Osteoblast (primary cell): ENCODE results near the gene SEPTIN1. TPM values are rescaled to one million over a fixed set of nuclear protein-coding genes. Genes with fewer than 3 reads are reported as not detected.
"Not testable (repeated sequence)": the region's sequence is repeated elsewhere in the genome, so short reads cannot be mapped to it uniquely, and the experiment has no call there.

Source experiments
- DNase-seq: peaks from one replicate; pipeline ENCODE4 v3.0.0; 2011; ENCODE audit warnings: low spot score, mixed read lengths; ENCODE audit not compliant: insufficient read length; ENCODE audit errors: missing footprints
- H2AFZ ChIP-seq: 2 replicates; pipeline ENCODE4 v1.6.0; 2011; ENCODE audit warnings: mild to moderate bottlenecking, low read length
- H3K27ac ChIP-seq: 2 replicates; pipeline ENCODE4 v1.5.1; 2011; ENCODE audit warnings: mild to moderate bottlenecking, low read depth, low read length, moderate library complexity
- H3K27me3 ChIP-seq: 2 replicates; pipeline ENCODE4 v1.6.0; 2012; ENCODE audit warnings: mild to moderate bottlenecking, control low read depth, inconsistent platforms, low read length, moderate library complexity; ENCODE audit not compliant: insufficient read depth
- H3K36me3 ChIP-seq: 2 replicates; pipeline ENCODE4 v1.5.1; 2011; ENCODE audit warnings: mild to moderate bottlenecking, low read length, control low read depth, moderate library complexity; ENCODE audit not compliant: insufficient read depth
- H3K4me1 ChIP-seq: 2 replicates; pipeline ENCODE4 v1.5.1; 2011; ENCODE audit warnings: mild to moderate bottlenecking, low read length, control low read depth, moderate library complexity; ENCODE audit not compliant: insufficient read depth
- H3K4me2 ChIP-seq: 2 replicates; pipeline ENCODE4 v1.6.0; 2011; ENCODE audit warnings: mild to moderate bottlenecking, low read length; ENCODE audit not compliant: insufficient read depth
- H3K4me3 ChIP-seq: fragments of 200-600 bp; sonication (generic); 3 replicates; pipeline ENCODE4 v1.5.1; 2012; ENCODE audit warnings: mild to moderate bottlenecking, low read length, inconsistent platforms; ENCODE audit not compliant: insufficient read depth
- H3K79me2 ChIP-seq: 2 replicates; pipeline ENCODE4 v1.6.0; 2012; ENCODE audit warnings: mild to moderate bottlenecking, low read length, control low read depth, inconsistent platforms; ENCODE audit not compliant: insufficient read depth
- H3K9me3 ChIP-seq: 2 replicates; pipeline ENCODE4 v1.5.1; 2011; ENCODE audit warnings: low read depth, low read length, control low read depth
- H4K20me1 ChIP-seq: 2 replicates; pipeline ENCODE4 v1.6.0; 2012; ENCODE audit warnings: mild to moderate bottlenecking, low read length, control low read depth; ENCODE audit not compliant: insufficient read depth
- total RNA-seq: library from RNA; depleted of rRNA; stranded (reverse); fragments of >200 nt; gene quantifications from 2 replicates; pipeline ENCODE4 v1.2.3, GENCODE V29; 2012
- TF ChIP-seq, protein P1 (sequence below): IDR thresholded peaks from 2 replicates; pipeline ENCODE4 v1.5.1; 2011; ENCODE audit warnings: mild to moderate bottlenecking, low read depth, low read length, moderate library complexity; ENCODE audit errors: extremely low read depth

SEPTIN1 gene
- total RNA-seq, 1 donor, result not detected

DNA sequence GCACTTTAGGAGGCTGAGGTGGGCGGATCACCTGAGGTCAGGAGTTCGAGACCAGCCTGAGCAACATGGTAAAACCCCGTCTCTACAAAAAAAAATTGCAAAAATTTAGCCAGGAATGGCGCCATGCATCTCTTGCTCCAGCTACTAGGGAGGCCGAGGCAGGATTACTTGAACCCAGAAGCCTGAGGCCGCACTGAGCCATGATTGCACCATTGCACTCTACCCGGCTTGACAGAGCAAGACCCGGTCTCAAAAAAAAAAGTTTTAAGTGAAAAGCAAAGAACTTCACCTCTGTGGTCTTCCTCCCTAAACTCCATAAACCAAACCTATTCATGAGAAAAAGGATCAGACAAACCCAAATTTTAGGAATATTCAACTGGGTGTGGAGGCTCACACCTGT lies 34.2 kb downstream of the SEPTIN1 start:
- TF ChIP-seq, protein P1, sequence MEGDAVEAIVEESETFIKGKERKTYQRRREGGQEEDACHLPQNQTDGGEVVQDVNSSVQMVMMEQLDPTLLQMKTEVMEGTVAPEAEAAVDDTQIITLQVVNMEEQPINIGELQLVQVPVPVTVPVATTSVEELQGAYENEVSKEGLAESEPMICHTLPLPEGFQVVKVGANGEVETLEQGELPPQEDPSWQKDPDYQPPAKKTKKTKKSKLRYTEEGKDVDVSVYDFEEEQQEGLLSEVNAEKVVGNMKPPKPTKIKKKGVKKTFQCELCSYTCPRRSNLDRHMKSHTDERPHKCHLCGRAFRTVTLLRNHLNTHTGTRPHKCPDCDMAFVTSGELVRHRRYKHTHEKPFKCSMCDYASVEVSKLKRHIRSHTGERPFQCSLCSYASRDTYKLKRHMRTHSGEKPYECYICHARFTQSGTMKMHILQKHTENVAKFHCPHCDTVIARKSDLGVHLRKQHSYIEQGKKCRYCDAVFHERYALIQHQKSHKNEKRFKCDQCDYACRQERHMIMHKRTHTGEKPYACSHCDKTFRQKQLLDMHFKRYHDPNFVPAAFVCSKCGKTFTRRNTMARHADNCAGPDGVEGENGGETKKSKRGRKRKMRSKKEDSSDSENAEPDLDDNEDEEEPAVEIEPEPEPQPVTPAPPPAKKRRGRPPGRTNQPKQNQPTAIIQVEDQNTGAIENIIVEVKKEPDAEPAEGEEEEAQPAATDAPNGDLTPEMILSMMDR, result no peak
- no peaks in the 10 kb centered on the region for H3K27me3 ChIP-seq
- H2AFZ ChIP-seq, result no peak overlapping the region
- H3K36me3 ChIP-seq, result peaks cover 24% of the 10 kb centered on the region
- no peaks in the 10 kb centered on the region for H3K9me3 ChIP-seq
- peaks cover 12% of the 10 kb centered on the region for H4K20me1 ChIP-seq
- H3K4me1 ChIP-seq, result peaks cover 14% of the 10 kb centered on the region
- H3K4me2 ChIP-seq, result no peak overlapping the region
- no peak overlapping the region for H3K4me3 ChIP-seq
- no peak for DNase-seq
- H3K79me2 ChIP-seq, result peaks cover 8% of the 10 kb centered on the region
- H3K27ac ChIP-seq, result no peak overlapping the region

DNA sequence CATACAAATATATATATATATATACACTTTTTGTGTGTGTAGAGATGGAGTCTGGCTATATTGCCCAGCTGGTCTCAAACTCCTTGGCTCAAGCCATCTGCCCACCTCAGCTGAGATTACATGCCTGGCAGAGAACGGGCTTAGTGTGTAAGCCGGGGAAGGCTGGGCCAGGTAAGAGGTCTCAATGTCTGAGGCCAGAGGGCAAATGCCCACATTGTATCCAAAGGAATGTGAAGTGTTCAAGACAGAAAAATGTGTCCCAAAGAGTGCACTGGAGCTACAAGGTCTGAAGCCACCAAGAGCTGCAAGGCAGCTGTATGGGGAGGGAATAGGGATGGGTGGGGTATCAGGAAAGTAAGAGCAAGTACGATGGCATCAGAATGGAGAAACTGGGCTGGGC lies 36.1 kb downstream of the SEPTIN1 start:
- H3K4me2 ChIP-seq, result no peak overlapping the region
- H3K79me2 ChIP-seq, result peaks cover 3% of the 10 kb centered on the region

DNA sequence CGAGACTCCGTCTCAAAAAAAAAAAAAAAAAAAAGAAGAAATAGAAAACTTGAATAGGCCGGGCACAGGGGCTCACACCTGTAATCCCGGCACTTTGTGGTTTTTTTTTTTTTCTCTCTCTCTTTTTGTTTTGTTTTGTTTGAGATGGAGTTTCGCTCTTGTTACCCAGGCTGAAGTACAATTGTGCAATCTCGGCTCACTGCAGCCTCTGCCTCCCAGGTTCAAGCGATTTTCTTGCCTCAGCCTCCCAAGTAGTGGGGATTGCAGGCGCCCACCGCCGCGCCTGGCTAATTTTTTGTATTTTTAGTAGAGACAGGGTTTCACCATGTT lies 38.9 kb downstream of the SEPTIN1 start:
- H3K4me1 ChIP-seq, H3K27me3 ChIP-seq, H3K4me3 ChIP-seq, H3K27ac ChIP-seq, H3K36me3 ChIP-seq, H3K4me2 ChIP-seq, H3K79me2 ChIP-seq, H2AFZ ChIP-seq, H4K20me1 ChIP-seq, H3K9me3 ChIP-seq, DNase-seq: not testable (repeated sequence)

More for the DNA sequence above, 36.1 kb downstream of the SEPTIN1 start:
- Histone ChIP-seq H2AFZ (no peak overlapping the region), H3K4me1 (no peaks in the 10 kb centered on the region), H3K27ac (no peak overlapping the region), H3K9me3 (no peaks in the 10 kb centered on the region), H4K20me1 (peaks cover under 1% of the 10 kb centered on the region), H3K27me3 (no peaks in the 10 kb centered on the region), H3K36me3 (peaks cover 11% of the 10 kb centered on the region), H3K4me3 (no peak overlapping the region)
- TF ChIP-seq, protein P1, result no peak
- no peak for DNase-seq

DNA sequence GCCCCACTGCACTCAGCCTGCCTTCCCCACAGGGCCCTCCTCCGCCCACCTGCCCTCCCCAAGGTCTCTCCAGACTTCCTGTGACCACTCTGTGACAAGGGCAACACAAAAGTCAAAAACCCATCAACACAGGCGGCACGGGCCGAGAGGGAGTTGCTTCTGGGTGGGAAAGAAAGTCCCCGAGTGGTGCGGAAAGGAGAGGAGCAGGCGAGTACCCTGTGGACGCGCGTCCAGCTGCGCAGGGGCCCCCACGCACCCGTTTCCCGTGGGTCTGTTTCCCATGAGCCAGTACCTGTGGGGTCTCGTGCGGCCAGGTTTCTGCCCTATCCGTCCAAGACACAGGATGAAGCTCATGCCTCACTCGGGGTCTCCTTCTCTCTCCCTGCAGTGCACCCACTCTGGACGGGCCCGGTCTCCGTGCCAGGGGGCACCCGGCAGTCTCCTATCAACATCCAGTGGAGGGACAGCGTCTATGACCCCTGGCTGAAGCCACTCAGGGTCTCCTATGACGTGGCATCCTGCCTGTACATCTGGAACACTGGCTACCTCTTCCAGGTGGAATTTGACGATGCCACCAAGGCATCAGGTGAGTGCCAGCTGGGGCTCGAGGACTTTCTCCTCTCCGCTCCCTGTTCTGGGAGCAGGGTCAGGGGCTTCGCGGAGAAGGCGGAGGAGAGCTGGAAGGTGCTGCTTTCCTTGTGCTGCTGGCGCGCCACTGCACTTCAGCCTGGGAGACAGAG lies 39.4 kb downstream of the SEPTIN1 start:
- no peaks in the 10 kb centered on the region for H3K4me1 ChIP-seq

More for the DNA sequence above, 39.4 kb downstream of the SEPTIN1 start:
- Histone ChIP-seq H3K79me2 (no peaks in the 10 kb centered on the region), H3K36me3 (no peaks in the 10 kb centered on the region), H4K20me1 (no peaks in the 10 kb centered on the region), H3K27me3 (no peaks in the 10 kb centered on the region), H3K9me3 (no peaks in the 10 kb centered on the region), H2AFZ (no peak overlapping the region), H3K4me3 (no peak overlapping the region), H3K27ac (no peak overlapping the region), H3K4me2 (no peak overlapping the region)
- TF ChIP-seq, protein P1, result no peak
- DNase-seq, result peak; percentile 26
